ENCODE data around the gene TUB.

DNA sequence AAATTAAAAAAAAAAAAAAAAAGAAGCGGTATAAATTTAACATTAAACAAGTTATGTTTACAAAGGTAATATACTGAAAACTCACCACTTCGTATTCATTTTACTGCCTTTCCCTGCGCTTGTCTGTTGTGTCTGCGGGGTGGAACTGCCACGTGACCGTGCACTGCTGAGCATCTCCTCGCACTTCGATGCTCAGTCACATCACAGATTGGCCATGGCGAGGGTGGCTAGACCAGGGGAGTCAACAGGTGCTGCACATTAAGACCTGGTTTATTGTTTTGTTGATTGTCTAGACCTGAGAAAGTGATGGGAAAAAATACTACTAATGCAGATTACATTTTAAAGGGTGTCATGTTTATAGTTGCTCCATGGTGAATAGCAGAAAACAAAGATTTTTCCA lies 22.8 kb upstream of the TUB start:
- TF ChIP-seq GATA2 (CRISPR knock-in tag; IDR thresholded peaks at IDR 0.05) (no peak), YY1 (IDR thresholded peaks at IDR 0.05; ENCODE audit: low read depth) (no peak), NFIC (IDR thresholded peaks at IDR 0.05; ENCODE audit: borderline replicate concordance) (no peak), EP300 (IDR thresholded peaks at IDR 0.05; ENCODE audit: borderline replicate concordance in 1 of 2, low read depth in 1 of 2, low read length in 1 of 2) (no peak), TCF12 (IDR thresholded peaks at IDR 0.05) (no peak), EZH2phosphoT487 (IDR thresholded peaks at IDR 0.05; ENCODE audit: borderline replicate concordance, low read depth) (no peak)
- TF ChIP-seq, protein P1, sequence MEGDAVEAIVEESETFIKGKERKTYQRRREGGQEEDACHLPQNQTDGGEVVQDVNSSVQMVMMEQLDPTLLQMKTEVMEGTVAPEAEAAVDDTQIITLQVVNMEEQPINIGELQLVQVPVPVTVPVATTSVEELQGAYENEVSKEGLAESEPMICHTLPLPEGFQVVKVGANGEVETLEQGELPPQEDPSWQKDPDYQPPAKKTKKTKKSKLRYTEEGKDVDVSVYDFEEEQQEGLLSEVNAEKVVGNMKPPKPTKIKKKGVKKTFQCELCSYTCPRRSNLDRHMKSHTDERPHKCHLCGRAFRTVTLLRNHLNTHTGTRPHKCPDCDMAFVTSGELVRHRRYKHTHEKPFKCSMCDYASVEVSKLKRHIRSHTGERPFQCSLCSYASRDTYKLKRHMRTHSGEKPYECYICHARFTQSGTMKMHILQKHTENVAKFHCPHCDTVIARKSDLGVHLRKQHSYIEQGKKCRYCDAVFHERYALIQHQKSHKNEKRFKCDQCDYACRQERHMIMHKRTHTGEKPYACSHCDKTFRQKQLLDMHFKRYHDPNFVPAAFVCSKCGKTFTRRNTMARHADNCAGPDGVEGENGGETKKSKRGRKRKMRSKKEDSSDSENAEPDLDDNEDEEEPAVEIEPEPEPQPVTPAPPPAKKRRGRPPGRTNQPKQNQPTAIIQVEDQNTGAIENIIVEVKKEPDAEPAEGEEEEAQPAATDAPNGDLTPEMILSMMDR (IDR thresholded peaks at IDR 0.05) = no peak

Data from SK-N-SH (cell line).